Ramos (cell line): Measurements from ENCODE around the gene RAPGEF3.

Experiments used
- in situ Hi-C: fragments of 300-500 bp; cut with MboI; formaldehyde crosslinking; loops from one replicate; pipeline ENCODE4 v1.14.3; 2022; ENCODE audit warnings: low sequenced_read_pairs; ENCODE audit not compliant: unreplicated experiment

Gene RAPGEF3

GRCh38 chr12:47730341-47730744 lies 28.3 kb downstream of the RAPGEF3 start:
- in situ Hi-C loops, result no loop called here

- in situ Hi-C loops, result no loop called here
Measured at GRCh38 chr12:47729233-47729632, 29.4 kb downstream of the RAPGEF3 start.

GRCh38 chr12:47725893-47726292 lies 32.8 kb downstream of the RAPGEF3 start:
- in situ Hi-C loops, result no loop called here

- in situ Hi-C loops, result no loop called here
Measured at GRCh38 chr12:47725091-47725772, 33.4 kb downstream of the RAPGEF3 start, which contains the start of gene ENDOU. Gene ENDOU, minus strand, starts transcription at chr12:47725490. Its CDS starts 77 bp downstream, at chr12:47725413.

GRCh38 chr12:47722941-47723631 lies 35.6 kb downstream of the RAPGEF3 start:
- in situ Hi-C loops, result no loop called here

- in situ Hi-C loops, result no loop called here
Measured at GRCh38 chr12:47722136-47722834, 36.4 kb downstream of the RAPGEF3 start.

GRCh38 chr12:47721431-47721973 lies 37.2 kb downstream of the RAPGEF3 start:
- in situ Hi-C loops, result no loop called here

GRCh38 chr12:47718531-47718930 lies 40.1 kb downstream of the RAPGEF3 start:
- in situ Hi-C loops, result loop anchor here (10.0 kb wide), 1 partner anchor 236 kb away; no protein-coding TSS in a partner anchor

- in situ Hi-C loops, result loop anchor here (10.0 kb wide), 1 partner anchor 237 kb away; no protein-coding TSS in a partner anchor
Measured at GRCh38 chr12:47717443-47718193, 41.1 kb downstream of the RAPGEF3 start.

GRCh38 chr12:47717046-47717442 lies 41.6 kb downstream of the RAPGEF3 start:
- in situ Hi-C loops, result loop anchor here (10.0 kb wide), 1 partner anchor 238 kb away; no protein-coding TSS in a partner anchor

- in situ Hi-C loops, result loop anchor here (10.0 kb wide), 1 partner anchor 239 kb away; no protein-coding TSS in a partner anchor
Measured at GRCh38 chr12:47715877-47716548, 42.7 kb downstream of the RAPGEF3 start.

GRCh38 chr12:47715393-47715876 lies 43.2 kb downstream of the RAPGEF3 start:
- in situ Hi-C loops, result loop anchor here (10.0 kb wide), 1 partner anchor 239 kb away; no protein-coding TSS in a partner anchor

GRCh38 chr12:47714826-47715386 lies 43.8 kb downstream of the RAPGEF3 start:
- in situ Hi-C loops, result loop anchor here (5.0 to 10.0 kb wide), 3 partner anchors 62 to 240 kb away; no protein-coding TSS in a partner anchor

- in situ Hi-C loops, result loop anchor here (5.0 to 10.0 kb wide), 3 partner anchors 65 to 243 kb away; no protein-coding TSS in a partner anchor
Measured at GRCh38 chr12:47712171-47712570, 46.5 kb downstream of the RAPGEF3 start.

GRCh38 chr12:47711448-47711847 lies 47.2 kb downstream of the RAPGEF3 start:
- in situ Hi-C loops, result loop anchor here (5.0 to 10.0 kb wide), 3 partner anchors 66 to 243 kb away; no protein-coding TSS in a partner anchor

GRCh38 chr12:47710278-47710677 lies 48.4 kb downstream of the RAPGEF3 start:
- in situ Hi-C loops, result loop anchor here (5.0 to 10.0 kb wide), 3 partner anchors 67 to 245 kb away; no protein-coding TSS in a partner anchor

GRCh38 chr12:47709671-47710070 lies 49.0 kb downstream of the RAPGEF3 start:
- in situ Hi-C loops, result loop anchor here (5.0 to 10.0 kb wide), 3 partner anchors 68 to 245 kb away; no protein-coding TSS in a partner anchor

- in situ Hi-C loops, result no loop called here
Measured at GRCh38 chr12:47709237-47709636, 49.4 kb downstream of the RAPGEF3 start.
